Stimulated activated CD4-positive, alpha-beta T cell treated with anti-CD3 and anti-CD28 coated beads, Interleukin-4, amount 100 ng/mL, for 4 hours (primary cell): Measurements from ENCODE around the gene CAND2.
"Not testable (repeated sequence)": the region's sequence is repeated elsewhere in the genome, so short reads cannot be mapped to it uniquely, and the experiment has no call there.

Experiments used
- DNase-seq, 2 experiments: peaks; one replicate each; pipeline ENCODE4 v3.0.0-alpha.2; 2020

CAND2 gene

GRCh38 chr3:12833222-12834161 lies 37.0 kb downstream of the CAND2 start:
- no peak for DNase-seq

GRCh38 chr3:12835052-12835665 lies 38.7 kb downstream of the CAND2 start:
- no peak for DNase-seq

GRCh38 chr3:12837295-12837986 lies 41.0 kb downstream of the CAND2 start:
- no peak for DNase-seq

DNA sequence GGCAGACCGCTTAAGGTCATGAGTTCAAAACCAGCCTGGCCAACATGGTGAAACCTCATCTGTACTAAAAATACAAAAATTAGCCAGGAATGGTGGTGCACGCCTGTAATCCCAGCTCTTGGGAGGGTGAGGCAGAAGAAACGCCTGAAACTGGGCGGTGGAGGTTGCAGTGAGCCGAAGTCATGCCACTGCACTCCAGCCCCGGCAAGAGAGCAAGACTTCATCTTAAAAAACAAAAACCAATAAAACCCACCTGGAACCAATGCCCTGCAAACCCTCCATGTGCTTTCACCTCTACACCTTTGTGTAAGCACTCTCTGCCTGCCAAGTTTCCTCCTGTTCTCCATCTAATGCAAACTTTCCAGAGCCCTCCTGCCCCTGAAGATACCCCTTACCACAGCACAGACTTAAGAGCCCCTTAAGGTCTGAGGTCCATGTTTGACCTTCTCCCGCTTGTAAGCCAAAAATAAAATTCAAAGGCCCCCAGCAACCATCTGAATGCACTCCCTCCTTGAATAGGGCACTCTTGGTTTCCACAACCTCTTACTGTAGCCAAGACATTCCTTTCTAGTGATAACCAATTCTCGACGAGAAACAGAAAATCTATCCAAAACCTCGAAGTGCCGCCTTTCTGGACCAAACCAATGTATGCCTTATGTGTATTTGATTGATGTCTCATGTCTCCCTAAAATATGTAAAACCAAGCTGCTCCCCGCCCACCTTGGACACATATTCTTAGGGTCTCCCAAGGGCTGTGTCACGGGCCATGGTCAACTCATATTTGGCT lies 41.9 kb downstream of the CAND2 start:
- no peak for DNase-seq

- no peak for DNase-seq
Measured at GRCh38 chr3:12839156-12839946, 42.9 kb downstream of the CAND2 start.

GRCh38 chr3:12840148-12840547 lies 43.7 kb downstream of the CAND2 start:
- not testable (repeated sequence) for DNase-seq

- DNase-seq: peak in 1 of 2 experiments; percentile 34
Measured at GRCh38 chr3:12840591-12841148, 44.2 kb downstream of the CAND2 start.

DNA sequence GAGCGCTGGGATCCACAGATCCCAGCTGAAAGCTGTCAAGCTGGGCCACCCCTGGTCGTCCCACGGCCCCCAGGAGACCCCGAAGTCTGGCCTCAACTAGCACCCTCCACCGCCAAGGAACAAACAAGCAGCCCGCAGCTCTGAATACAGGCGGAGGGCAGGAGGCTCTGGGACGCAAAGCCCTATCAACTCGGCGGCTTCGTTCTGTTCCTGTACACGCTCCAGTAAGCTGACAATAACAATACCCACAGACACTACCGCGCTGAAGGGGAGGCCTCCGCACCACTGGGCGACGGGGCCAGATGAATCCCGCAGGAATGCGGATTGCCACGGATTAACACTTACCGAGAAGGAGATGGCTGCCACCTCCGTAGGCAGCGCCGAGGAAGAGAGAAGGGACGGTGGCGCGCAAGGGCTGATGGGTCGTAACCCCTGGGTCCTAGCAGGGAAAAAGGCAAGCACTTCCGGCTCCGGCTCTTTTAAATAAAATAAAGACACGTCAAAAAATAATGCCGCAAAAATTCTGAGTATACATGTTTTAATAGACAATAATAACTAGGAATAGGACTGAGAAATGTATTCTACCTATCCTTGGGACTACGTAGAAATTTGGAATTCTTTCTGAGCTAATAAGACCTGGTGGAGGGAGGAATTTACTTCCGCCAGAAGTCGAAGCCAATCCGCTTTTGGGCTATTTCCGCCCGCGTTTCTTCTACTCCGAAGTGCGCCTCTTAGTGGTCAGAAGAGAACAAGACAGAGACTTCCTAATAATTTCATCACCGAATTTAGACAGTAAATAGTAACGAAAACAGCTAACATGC lies 44.9 kb downstream of the CAND2 start, which contains the start of gene RPL32:
Gene RPL32, minus strand, starts transcription at position 417 of the 821 bp plus-strand sequence. CDS start 1,328 bp downstream, outside the sequence.
- DNase-seq: peak; percentile 77 to 82

DNA sequence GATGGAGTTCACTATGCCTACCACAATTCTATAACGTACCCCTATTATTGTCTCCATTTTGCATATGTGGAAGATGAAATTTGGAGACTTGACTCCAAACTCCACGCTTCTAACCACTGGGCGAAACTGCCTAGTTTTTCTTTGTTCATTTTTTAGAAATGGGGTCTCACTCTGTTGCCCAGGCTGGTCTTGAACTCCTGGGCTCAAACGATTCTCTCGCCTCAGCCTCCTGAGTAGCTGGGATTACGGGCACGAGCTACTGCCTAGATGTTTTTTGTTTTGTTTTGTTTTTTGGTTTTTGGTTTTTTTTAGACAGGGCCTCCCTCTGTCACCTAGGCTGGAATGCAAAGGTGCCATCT lies 45.5 kb downstream of the CAND2 start:
- no peak for DNase-seq

GRCh38 chr3:12842469-12842868 lies 46.0 kb downstream of the CAND2 start:
- no peak for DNase-seq

DNA sequence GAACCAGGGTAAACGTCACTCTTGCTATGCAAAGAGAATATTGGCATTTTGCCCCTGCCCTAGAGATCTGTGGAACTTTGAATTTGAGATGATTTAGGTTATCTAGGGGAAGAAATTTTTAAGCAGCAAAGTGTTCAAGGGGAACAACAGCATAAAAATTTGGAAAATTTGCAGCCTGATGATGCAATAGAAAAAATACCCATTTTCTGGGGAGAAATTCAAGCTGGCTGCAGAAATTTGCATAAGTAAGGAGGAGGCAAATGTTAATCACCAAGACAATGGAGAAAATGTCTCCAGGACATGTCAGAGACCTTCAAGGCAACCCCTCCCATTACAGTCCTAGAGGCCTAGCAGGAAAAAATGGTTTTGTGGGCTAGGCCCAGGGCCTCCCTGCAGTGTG lies 49.3 kb downstream of the CAND2 start:
- no peak for DNase-seq

DNA sequence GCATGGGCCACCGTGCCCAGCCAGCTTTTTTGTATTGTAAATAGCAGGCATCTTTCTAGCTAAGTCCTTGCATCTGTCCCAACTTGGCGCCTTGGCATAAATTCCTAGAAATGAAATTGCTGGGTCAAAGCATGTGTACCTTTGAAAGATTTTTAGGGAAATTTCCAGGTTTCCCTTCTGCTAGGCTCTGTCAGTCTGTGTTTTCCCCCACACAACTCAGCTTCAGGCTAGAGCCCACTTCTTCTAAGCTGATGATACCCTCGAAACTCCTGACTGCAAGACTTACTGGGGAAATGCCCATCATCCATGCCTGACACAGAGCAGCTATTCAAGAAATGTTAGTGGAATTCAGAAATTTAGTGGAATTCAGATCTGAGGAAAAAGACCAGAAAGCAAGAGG lies 55.7 kb downstream of the CAND2 start:
- DNase-seq: no peak

GRCh38 chr3:12853847-12854246 lies 57.4 kb downstream of the CAND2 start:
- not testable (repeated sequence) for DNase-seq

GRCh38 chr3:12854565-12854964 lies 58.1 kb downstream of the CAND2 start:
- DNase-seq: no peak

GRCh38 chr3:12856626-12857025 lies 60.1 kb downstream of the CAND2 start:
- DNase-seq: no peak

GRCh38 chr3:12859840-12860239 lies 63.4 kb downstream of the CAND2 start:
- no peak for DNase-seq

DNA sequence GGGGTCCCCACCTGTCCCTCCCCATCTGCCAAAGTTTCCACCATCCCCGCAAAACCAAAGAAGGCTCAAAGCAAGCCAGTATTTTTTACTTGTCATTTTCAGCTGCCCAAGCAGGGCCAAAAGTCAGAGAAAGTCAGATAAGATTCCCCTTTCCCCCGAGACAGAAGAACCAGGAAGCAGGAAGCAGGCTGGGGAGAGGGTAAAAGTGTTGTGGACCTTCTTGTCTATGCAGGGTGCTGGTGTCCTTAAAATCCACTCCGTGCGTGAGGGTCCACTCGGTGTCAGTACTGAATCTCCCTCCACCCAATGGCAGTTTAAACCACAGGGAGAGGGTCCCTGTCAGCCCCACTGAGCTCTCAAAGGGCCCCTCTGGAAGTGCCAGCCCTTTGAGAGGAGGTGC lies 65.1 kb downstream of the CAND2 start:
- DNase-seq: no peak

DNA sequence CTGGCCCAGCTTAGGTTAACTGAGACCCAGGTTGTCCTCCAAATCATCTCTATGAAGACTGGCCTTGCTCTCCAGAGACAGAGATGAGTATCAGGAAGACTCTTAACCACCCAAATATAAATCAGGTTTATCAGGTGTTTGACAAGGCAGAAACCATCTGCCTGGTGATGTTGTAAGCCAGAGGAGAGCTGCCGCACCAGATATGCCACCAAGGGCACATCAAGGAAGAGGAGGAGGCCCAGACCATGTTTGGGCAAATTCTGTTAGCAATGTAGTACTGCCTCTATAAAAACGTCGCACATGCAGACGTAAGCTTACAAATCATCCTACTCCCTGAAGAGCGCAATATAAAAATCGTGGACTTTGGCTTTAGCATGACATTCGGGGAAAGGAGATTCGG lies 65.9 kb downstream of the CAND2 start:
- DNase-seq: no peak

- DNase-seq: no peak
Measured at GRCh38 chr3:12865271-12865670, 68.8 kb downstream of the CAND2 start.

GRCh38 chr3:12866836-12867235 lies 70.4 kb downstream of the CAND2 start:
- no peak for DNase-seq
